Measurements from ENCODE around the gene ALPG.
"Not testable (repeated sequence)": the region's sequence is repeated elsewhere in the genome, so short reads cannot be mapped to it uniquely, and the experiment has no call there.

The ALPG gene

DNA sequence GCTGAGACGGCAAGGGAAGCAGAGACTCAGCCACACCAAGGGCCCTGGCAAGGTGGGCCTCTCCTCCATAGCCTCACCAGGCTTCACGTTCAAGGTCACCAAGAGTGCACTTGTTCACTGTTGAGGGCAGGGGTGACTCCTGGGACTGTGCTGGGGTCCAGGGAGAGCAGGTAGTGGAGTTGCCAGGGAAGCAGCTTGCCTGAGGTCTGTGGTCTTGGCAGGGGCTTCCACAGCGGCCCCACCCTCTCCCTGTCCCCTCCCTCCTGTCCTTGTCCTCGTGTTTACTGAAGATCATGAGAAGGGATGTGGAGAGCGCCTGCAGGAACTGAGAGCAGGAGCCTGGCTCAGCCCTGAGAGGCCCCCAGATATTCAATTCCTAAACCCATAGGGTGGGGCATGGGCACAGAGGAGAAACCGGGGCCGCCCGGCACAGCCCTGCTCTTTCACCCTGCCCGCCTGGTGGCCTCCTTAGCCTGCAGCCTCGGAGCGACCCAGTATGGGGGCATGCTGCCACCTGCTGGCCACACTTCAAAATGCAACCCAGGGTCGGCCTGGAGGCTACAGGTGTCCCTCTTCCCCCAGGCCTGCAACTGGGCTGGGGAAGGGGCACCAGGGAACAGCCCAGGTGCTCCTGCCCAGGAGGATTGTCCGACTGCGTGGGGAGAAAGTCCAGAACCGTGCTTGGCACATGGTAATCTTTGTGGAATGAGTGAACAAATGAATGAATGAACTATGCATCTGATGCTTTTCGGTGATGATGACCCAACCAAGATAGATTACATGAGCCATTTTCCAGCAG is 33.8 kb downstream of the ALPG start:
- DNase-seq (ENCODE audit: low read depth in 2 of 2): peak; percentile 77 to 86

DNA sequence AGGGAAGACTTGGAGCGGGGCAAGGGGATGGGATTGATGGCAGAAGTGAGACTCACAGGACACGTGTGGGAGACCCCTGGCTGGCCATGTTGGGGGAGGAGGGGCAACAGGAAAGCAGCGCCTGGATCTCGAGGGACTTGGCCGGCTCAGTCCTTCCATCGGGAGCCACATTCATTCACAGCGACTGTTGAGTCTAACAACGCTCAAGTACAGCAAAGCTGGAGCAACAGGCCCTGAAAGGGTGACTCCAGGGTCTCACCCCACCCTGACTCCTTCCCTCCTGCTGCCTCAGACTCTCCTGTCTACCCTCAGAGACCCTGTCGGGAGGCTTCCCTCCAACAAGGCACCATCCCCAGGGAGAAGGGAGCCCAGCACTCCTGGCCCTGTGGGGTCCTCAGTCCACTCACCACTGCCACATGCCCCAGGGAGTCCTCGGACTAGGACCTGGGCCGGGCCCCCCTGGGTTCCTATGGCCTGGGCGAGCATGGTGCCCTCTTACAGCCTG is 34.6 kb downstream of the ALPG start:
- no peak for DNase-seq (ENCODE audit: low read depth in 2 of 2)

DNA sequence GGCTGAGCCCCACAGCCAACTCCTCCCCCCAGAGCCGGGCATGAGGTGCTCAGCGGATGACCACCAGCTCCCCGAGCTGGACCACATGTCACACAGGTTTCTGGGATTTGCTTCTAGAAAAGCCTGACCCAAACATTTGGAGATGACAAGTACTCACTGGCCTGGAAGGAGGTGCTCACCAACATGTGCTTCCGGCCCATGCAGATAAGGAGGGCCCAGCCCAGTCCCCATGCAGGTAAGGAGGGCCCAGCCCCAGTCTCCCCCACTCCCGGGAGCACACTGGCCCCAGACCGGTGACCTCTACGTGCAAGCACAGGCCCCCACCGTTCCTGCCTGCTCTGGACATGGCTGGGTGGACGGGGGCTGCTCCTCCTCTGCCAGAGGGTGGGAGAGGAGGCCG is 35.3 kb downstream of the ALPG start:
- DNase-seq (ENCODE audit: low read depth in 2 of 2): not testable (repeated sequence)

GRCh38 chr2:232442431-232442830 is 35.8 kb downstream of the ALPG start:
- not testable (repeated sequence) for DNase-seq (ENCODE audit: low read depth in 2 of 2)

- not testable (repeated sequence) for DNase-seq (ENCODE audit: low read depth in 2 of 2)
These were observed 36.4 kb downstream of the ALPG start for GRCh38 chr2:232443047-232443446.

DNA sequence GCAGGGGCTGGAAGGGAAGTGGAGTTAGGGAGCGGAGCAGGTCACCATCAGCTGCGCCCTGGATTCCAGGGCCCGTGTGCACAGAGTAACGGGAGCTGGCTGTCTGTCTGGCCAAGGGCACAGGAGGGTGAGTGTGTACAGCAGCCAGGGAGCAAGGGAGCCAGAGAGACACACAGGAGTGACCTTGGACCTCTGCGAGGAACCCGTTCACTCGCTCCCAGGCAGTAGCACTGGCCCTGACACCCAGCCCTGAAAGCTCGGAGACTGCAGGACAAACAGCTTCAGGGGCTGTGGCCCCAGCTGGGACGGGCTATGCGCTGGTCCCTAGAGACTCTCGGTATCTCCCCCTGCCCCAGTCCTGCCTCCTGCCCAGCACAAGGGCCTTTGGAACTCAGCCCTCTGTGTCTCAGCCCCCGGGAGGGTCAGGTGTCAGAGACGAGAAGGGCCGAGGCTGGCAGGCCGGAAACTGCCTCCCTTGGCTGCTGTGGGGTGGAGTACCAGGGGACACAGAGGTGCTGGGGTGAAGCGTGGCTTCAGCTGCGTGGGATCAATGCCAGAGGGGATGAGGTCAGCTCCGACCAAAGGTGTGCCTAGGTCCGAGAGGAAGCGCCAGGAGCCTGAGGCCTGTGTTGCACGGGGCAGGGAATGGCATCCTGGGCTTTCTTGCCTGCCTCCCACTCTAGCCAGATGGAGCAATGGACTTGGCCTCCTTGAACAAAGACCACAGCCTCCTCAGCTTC is 37.2 kb downstream of the ALPG start:
- DNase-seq (ENCODE audit: low read depth in 2 of 2): not testable (repeated sequence)

GRCh38 chr2:232444409-232445148 is 37.9 kb downstream of the ALPG start:
- DNase-seq (ENCODE audit: low read depth in 2 of 2): peak; percentile 59 to 64

DNA sequence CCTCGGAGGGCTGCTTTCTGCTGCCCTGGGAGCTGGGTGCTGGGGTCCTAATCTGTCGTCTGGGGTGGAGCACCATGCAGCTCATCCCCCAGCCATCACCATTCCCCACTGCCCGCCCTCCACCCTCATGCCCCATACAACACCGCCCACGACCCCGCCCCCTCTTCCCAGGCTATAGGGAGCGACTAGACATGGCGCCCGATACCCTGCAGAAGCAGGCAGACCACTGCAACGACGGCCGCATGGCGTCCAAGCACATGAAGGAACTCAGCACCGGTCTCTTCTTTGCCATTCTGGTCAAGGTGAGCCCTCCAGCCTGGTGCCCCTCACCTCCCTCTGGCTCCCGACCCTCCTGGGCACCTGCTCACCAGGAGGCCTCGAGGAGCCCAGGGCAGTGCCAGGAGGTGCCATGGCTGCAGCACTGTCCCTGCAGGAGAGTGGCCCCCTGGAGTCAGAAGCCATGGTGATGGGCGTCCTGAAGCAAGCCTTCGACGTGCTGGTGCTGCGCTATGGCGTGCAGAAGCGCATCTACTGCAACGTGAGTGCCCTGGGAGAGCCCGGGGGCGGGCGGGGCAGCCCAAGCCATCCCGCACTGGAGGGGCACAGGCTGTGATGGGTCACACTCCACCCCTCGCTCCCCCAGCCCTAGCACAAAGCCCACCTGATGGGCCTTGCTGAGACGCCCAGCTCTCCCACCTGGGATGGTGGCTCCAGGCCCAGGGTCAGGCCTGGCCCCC is 38.7 kb downstream of the ALPG start:
- not testable (repeated sequence) for DNase-seq (ENCODE audit: low read depth in 2 of 2)

DNA sequence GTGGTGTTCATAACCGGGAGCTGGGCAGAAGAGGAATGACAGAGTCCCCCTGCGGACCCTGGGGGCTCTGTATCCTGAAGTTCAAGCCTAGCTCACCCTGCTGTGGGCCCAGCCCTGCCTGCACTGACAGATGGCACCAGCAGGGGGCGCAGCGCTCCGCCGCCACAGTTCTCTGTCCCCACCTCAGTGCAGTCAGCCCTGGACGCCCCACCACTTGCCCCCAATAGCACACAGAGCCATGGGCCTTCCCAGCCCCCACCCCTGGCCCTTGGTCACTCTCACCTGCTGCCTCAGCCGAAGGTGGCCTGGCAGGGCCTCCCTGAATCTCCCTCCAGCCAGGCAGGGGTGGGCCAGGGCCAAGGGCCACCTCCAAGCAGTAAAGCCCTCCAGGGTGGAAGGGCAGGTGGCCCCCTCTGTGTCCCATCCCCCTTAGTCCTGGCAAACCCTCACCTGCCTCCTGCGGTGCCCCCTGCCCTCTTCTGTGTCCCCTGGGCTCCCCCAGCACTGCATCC is 39.7 kb downstream of the ALPG start:
- not testable (repeated sequence) for DNase-seq (ENCODE audit: low read depth in 2 of 2)

- no peak for DNase-seq (ENCODE audit: low read depth in 2 of 2)
These were observed 40.5 kb downstream of the ALPG start for GRCh38 chr2:232447091-232447620.

DNA sequence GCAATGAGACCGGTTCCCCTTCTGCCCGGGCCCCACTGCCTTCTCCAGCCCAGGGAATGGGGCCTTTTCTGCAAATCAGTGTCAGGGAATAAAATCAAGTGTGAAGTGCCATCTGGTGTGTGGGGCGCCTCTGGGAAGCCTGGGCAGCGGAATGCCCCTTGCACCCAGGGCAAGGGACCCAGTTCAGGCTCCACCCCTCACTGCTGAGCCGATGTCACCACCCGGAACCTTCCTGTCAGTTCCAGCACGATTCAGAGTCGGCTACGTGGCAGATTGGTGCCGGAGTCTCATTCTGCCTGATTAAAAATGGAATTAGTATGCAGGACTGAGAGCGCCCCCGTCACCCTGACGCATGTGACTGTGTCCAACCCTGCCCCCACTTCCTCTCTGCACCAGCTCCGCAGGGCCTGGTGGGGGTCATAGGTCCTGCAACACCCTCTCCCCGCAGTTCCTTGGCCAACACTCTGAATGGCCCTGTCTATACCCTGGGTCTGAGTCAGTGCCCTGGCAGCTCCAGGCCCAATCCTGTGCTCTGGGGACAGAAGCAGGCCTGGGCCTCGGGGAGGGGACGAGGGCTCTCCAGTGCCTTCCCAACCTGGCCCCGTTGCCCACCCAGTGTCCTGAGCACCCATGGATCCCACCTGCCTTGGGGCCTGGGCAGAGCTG is 41.1 kb downstream of the ALPG start:
- DNase-seq (ENCODE audit: low read depth in 2 of 2): no peak

DNA sequence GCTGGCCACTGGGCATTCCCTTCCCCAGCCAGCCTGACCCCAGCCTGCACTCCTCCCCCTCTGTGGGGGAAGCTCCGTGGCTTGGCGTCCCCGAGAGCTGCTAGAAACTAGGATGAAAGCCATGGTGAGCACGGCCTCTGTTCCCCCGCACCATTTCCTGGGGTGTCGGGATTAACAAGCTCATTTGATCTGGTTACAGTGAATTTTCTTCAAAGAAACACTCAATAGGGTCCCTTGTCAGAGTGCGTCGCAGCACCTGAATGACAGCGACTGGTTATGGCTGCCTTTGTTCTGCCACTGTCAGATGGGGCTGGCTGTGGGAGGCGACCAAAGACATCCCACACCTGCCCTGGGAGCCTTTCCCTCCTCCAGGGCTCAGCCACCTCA is 41.7 kb downstream of the ALPG start:
- no peak for DNase-seq (ENCODE audit: low read depth in 2 of 2)

GRCh38 chr2:232449964-232450363 is 43.3 kb downstream of the ALPG start:
- DNase-seq (ENCODE audit: low read depth in 2 of 2): no peak

- DNase-seq (ENCODE audit: low read depth in 2 of 2): not testable (repeated sequence)
These were observed 45.0 kb downstream of the ALPG start for GRCh38 chr2:232451645-232452044.

GRCh38 chr2:232454630-232455029 is 48.0 kb downstream of the ALPG start:
- no peak for DNase-seq (ENCODE audit: low read depth in 2 of 2)

DNA sequence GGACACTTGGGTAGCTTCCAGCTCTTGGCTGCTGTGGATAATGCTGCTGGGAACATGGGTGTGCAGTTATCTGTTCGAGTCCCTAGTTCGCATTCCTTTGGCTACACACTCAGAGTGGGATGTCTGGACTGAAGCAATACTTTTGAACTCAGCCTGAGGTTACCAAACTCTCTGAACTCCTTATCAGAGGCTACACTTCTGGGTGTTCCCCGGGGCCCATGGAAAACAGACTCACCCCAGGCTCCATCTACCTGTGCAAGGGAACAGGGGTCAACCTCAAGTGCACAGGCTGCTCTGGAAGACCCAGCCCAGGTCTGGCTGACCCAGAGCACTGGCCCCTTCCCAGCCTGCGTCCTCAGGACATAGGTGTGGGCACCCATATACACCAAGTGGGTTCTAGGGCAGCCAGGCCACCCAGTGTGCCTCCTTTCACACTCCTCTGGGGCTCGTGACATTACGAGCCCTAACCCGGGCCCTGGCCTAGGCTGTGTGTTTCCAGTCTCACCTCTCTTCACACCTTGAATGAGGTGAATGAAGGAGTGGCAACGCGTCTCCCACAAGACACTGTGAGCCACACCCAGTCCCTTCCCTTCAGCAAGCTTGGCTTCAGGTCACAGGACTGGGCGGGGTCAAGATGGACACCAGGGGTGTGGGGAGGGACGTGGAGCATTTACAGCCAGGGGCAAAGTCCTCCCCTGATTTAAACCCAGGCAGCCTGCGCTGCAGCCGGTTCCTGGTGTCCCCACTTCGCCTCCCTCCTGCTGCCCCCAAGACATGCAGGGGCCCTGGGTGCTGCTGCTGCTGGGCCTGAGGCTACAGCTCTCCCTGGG is 49.0 kb downstream of the ALPG start, which contains the start of gene ALPI:
Gene ALPI (plus strand): TSS at position 728 of the 830 bp plus-strand sequence. CDS start 47 bp downstream, at position 775.
- DNase-seq (ENCODE audit: low read depth in 2 of 2): no peak

GRCh38 chr2:232456296-232457120 is 49.9 kb downstream of the ALPG start:
- no peak for DNase-seq (ENCODE audit: low read depth in 2 of 2)
